K562 (cell line): Measurements from ENCODE around the gene ADARB2. TPM values are rescaled to one million over a fixed set of nuclear protein-coding genes. Genes with fewer than 3 reads are reported as not detected.

Experiments used
- ATAC-seq: fragments of 200-7000 bp; cut with Tn5 transposase; 3 replicates; pipeline ENCODE4 v1.9.1; 2020; ENCODE audit warnings: moderate library complexity
- BruUV-seq: library from RNA; stranded (reverse); fragments of 400-500 nt; replicated peaks from 2 replicates; lab custom pipeline; 2021; lab: Mats Ljungman, UMichigan
- CTCF ChIA-PET: fragments of 300-600 bp; formaldehyde crosslinking; extraction: SDS; loops from one replicate; lab custom pipeline; 2021; ENCODE audit warnings: low intra/inter-chr PET ratio; lab: Yijun Ruan, JAX
- POLR2A ChIA-PET: fragments of 300-600, 350-650 bp; sonication (Branson Sonifier 250); formaldehyde crosslinking; extraction: SDS; loops from one replicate; lab custom pipeline; 2021; ENCODE audit warnings: antibody characterized with exemption, inconsistent platforms; lab: Yijun Ruan, JAX
- DNase-seq, 4 experiments: peaks; one replicate each; pipeline versions ENCODE4 v3.0.0 to v3.0.0-alpha.2; 2011 to 2018; ENCODE audit warnings: low spot score in 3 of 4, mixed read lengths in 3 of 4; ENCODE audit errors: extremely low read depth in 1 of 4
- FAIRE-seq: peaks from 2 replicates; lab custom pipeline; 2011; peaks lifted over from hg19 to GRCh38; lab: Jason Lieb, UNC
- H2AFZ ChIP-seq: 2 replicates; pipeline ENCODE4 v1.6.0; 2011; ENCODE audit warnings: low read depth, low read length, control low read depth, inconsistent platforms
- H3K27ac ChIP-seq: fragments of 200-600 bp; 3 replicates; pipeline ENCODE4 v1.8.0; 2011; ENCODE audit warnings: low read depth, mild to moderate bottlenecking, control low read depth, inconsistent platforms, low read length, moderate library complexity, mixed read lengths; ENCODE audit errors: extremely low read depth
- H3K27me3 ChIP-seq, 2 experiments: fragments of 300-600 bp in 1 of 2; 2 replicates in 1 of 2; 3 replicates in 1 of 2; pipeline versions ENCODE4 v1.6.0 to v1.8.0; 2011; ENCODE audit warnings: inconsistent platforms in 2 of 2, low read length in 2 of 2, mild to moderate bottlenecking in 1 of 2, mixed read lengths in 1 of 2, moderate library complexity in 1 of 2; ENCODE audit not compliant: control insufficient read depth in 2 of 2, insufficient read depth in 2 of 2
- H3K36me3 ChIP-seq: fragments of 300-600 bp; 3 replicates; pipeline ENCODE4 v1.8.0; 2011; ENCODE audit warnings: mild to moderate bottlenecking, low read length, inconsistent platforms; ENCODE audit not compliant: control insufficient read depth, insufficient read depth
- H3K4me1 ChIP-seq, 2 experiments: fragments of 200-600 bp in 1 of 2; replicated peaks in 1 of 2; 2 replicates in 1 of 2; 3 replicates in 1 of 2; pipeline versions ENCODE4 v1.5.1 to v1.8.0; 2011; ENCODE audit warnings: inconsistent platforms in 2 of 2, low read length in 2 of 2, mild to moderate bottlenecking in 1 of 2, mixed read lengths in 1 of 2, moderate library complexity in 1 of 2; ENCODE audit not compliant: control insufficient read depth in 2 of 2, insufficient read depth in 2 of 2
- H3K4me2 ChIP-seq: 2 replicates; pipeline ENCODE4 v1.6.1; 2011; ENCODE audit warnings: low read length, control low read depth, inconsistent platforms, mixed read lengths; ENCODE audit not compliant: insufficient read depth
- H3K4me3 ChIP-seq: fragments of 200-600 bp; sonication (generic), shearing (Covaris generic); 2 replicates; pipeline ENCODE4 v1.5.1; 2016; ENCODE audit warnings: control low read depth, inconsistent platforms
- H3K79me2 ChIP-seq: fragments of 200-600 bp; 3 replicates; pipeline ENCODE4 v1.8.0; 2011; ENCODE audit warnings: low read length, inconsistent platforms; ENCODE audit not compliant: control insufficient read depth, insufficient read depth
- H3K9ac ChIP-seq, 2 experiments: 2 replicates each; pipeline versions ENCODE4 v1.6.0 to v1.6.1; 2011; ENCODE audit warnings: low read depth in 2 of 2, low read length in 2 of 2, control low read depth in 1 of 2, inconsistent platforms in 1 of 2, mild to moderate bottlenecking in 1 of 2, mixed read lengths in 1 of 2; ENCODE audit not compliant: insufficient read depth in 1 of 2
- H3K9me1 ChIP-seq: one replicate; pipeline ENCODE4 v1.6.0; 2011; ENCODE audit warnings: inconsistent platforms, mild to moderate bottlenecking, low read length, moderate library complexity; ENCODE audit not compliant: control insufficient read depth, insufficient read depth
- H3K9me3 ChIP-seq: replicated peaks from 2 replicates; pipeline ENCODE4 v1.5.1; 2011; ENCODE audit warnings: low read depth, low read length, inconsistent platforms; ENCODE audit not compliant: control insufficient read depth, insufficient read depth
- H4K20me1 ChIP-seq: replicated peaks from 2 replicates; pipeline ENCODE4 v1.6.1; 2011; ENCODE audit warnings: low read length, inconsistent platforms, mixed read lengths; ENCODE audit not compliant: control insufficient read depth, insufficient read depth
- C11orf30 ChIP-seq: fragments of 450-650 bp; IDR thresholded peaks from 2 replicates; pipeline ENCODE4 v1.6.1; 2016; ENCODE audit warnings: low read depth, mild to moderate bottlenecking
- CBFA2T2 ChIP-seq: fragments of 450-650 bp; conservative IDR thresholded peaks from 2 replicates; pipeline ENCODE4 v1.6.1; 2017; ENCODE audit warnings: mild to moderate bottlenecking
- CBFB ChIP-seq: sonication (generic); formaldehyde crosslinking; IDR thresholded peaks from 2 replicates; pipeline ENCODE4 v1.4.0; 2020; ENCODE audit warnings: mild to moderate bottlenecking, missing genetic modification reagents
- CSDE1 ChIP-seq, 2 experiments: fragments of 450-650 bp; IDR thresholded peaks; 2 replicates each; pipeline ENCODE4 v1.6.1; 2016; ENCODE audit warnings: mild to moderate bottlenecking in 1 of 2
- FOXA1 ChIP-seq: fragments of 450-650 bp; IDR thresholded peaks from 2 replicates; pipeline ENCODE4 v1.6.1; 2016; ENCODE audit warnings: mild to moderate bottlenecking, borderline replicate concordance
- KLF13 ChIP-seq: fragments of 450-650 bp; IDR thresholded peaks from 2 replicates; pipeline ENCODE4 v1.6.1; 2016; ENCODE audit warnings: missing genetic modification characterization, low read depth, mild to moderate bottlenecking, missing compliant biosample characterization, moderate library complexity, borderline replicate concordance
- RBM22 ChIP-seq: fragments of 200-400 bp; formaldehyde crosslinking; IDR thresholded peaks from 2 replicates; pipeline ENCODE4 v1.6.1; 2018; ENCODE audit warnings: low read length, low read depth; ENCODE audit not compliant: poor library complexity, severe bottlenecking
- SOX6 ChIP-seq: fragments of 450-650 bp; IDR thresholded peaks from 2 replicates; pipeline ENCODE4 v1.6.1; 2014; ENCODE audit warnings: mild to moderate bottlenecking
- YY1 ChIP-seq, 3 experiments: IDR thresholded peaks; 2 replicates each; pipeline ENCODE4 v1.6.1; 2011; ENCODE audit warnings: low read length in 2 of 3, mild to moderate bottlenecking in 2 of 3, moderate library complexity in 2 of 3, borderline replicate concordance in 1 of 3, control low read depth in 1 of 3, low read depth in 1 of 3; ENCODE audit not compliant: insufficient read depth in 3 of 3, insufficient replicate concordance in 2 of 3, control insufficient read depth in 1 of 3, insufficient read length in 1 of 3; ENCODE audit errors: extremely low read depth in 1 of 3
- ZNF707 ChIP-seq: fragments of 250-450 bp; sonication (Bioruptor Pico); conservative IDR thresholded peaks from 2 replicates; pipeline ENCODE4 v1.8.0; 2022; ENCODE audit warnings: inconsistent platforms, mild to moderate bottlenecking, moderate library complexity
- ZNF778 ChIP-seq: fragments of 450-650 bp; formaldehyde crosslinking; IDR thresholded peaks from 2 replicates; pipeline ENCODE4 v1.4.0; 2020; ENCODE audit warnings: mild to moderate bottlenecking, moderate library complexity
- ZSCAN29 ChIP-seq: fragments of 450-650 bp; IDR thresholded peaks from 2 replicates; pipeline ENCODE4 v1.6.1; 2017
- ZZZ3 ChIP-seq: fragments of 450-650 bp; IDR thresholded peaks from 2 replicates; pipeline ENCODE4 v1.6.1; 2016; ENCODE audit warnings: antibody characterized with exemption, mild to moderate bottlenecking, moderate library complexity
- WGBS: fragments of 100-300 bp; shearing (Covaris generic); methylation state at CpG from one replicate; pipeline ENCODE4 v1.1.6; 2016; ENCODE audit warnings: low coverage, mixed read lengths; ENCODE audit not compliant: insufficient coverage; ENCODE audit errors: missing lambda C conversion rate; 5-methylcytosine and 5-hydroxymethylcytosine counted together
- in situ Hi-C: fragments of 300-500 bp; cut with MboI; formaldehyde crosslinking; loops from 4 replicates; pipeline ENCODE4 v1.15.0; 2018; ENCODE audit warnings: inconsistent platforms, mixed read lengths
- intact Hi-C: fragments of 100-400 bp; cut with micrococcal nuclease; formaldehyde crosslinking; loops from 2 replicates; pipeline ENCODE4 v1.14.2; 2022
- polyA plus RNA-seq, 8 experiments: library from polyadenylated mRNA; depleted of rRNA in 4 of 8; stranded (reverse) in 5 of 8; unstranded in 3 of 8; fragments of >200 nt; fragmentation: Nextera tagmentation in 2 of 8; fragmentation: Illumina TruSeq in 1 of 8; extraction: Ambion mirVana in 2 of 8; extraction: Trizol in 1 of 8; gene quantifications; 2 replicates each; pipeline versions ENCODE4 v1.2.1 to v1.2.3, GENCODE V29; 2011 to 2014; ENCODE audit warnings: inconsistent platforms in 1 of 8, missing spikeins in 1 of 8
- total RNA-seq, 7 experiments: library from RNA; depleted of rRNA in 6 of 7; stranded (reverse); fragments of >200 nt in 6 of 7; fragmentation: Illumina TruSeq in 2 of 7; extraction: Trizol in 2 of 7; gene quantifications; 2 replicates each; pipeline versions ENCODE4 v1.2.1 to v1.2.3, GENCODE V29; 2011 to 2021; ENCODE audit warnings: low replicate concordance in 1 of 7
- TF ChIP-seq, protein P1 (sequence below), 2 experiments: IDR thresholded peaks; 2 replicates each; pipeline ENCODE4 v1.6.1; 2011; ENCODE audit warnings: borderline replicate concordance in 1 of 2, control low read depth in 1 of 2, low read depth in 1 of 2, low read length in 1 of 2, mild to moderate bottlenecking in 1 of 2, mixed read lengths in 1 of 2, moderate library complexity in 1 of 2; ENCODE audit not compliant: insufficient read depth in 1 of 2, insufficient read length in 1 of 2, poor library complexity in 1 of 2, severe bottlenecking in 1 of 2; ENCODE audit errors: extremely low read depth in 1 of 2
- TF ChIP-seq, protein P2 (sequence below): sonication (generic); formaldehyde crosslinking; IDR thresholded peaks from 2 replicates; pipeline ENCODE4 v1.8.0; 2022; ENCODE audit warnings: mild to moderate bottlenecking, missing genetic modification reagents
- TF ChIP-seq, protein P3 (sequence below): fragments of 450-650 bp; formaldehyde crosslinking; IDR thresholded peaks from 2 replicates; pipeline ENCODE4 v1.4.0; 2022; ENCODE audit warnings: missing genetic modification characterization

The ADARB2 gene
- total and polyA plus RNA-seq, 9 of the 15 experiments (the other 6 are each of a cell fraction or from before 2014, with no cell fraction given) = not detected

GRCh38 chr10:1266033-1266802, 471.1 kb downstream of the ADARB2 start (continued):
- TF ChIP-seq KLF13 = no peak
- TF ChIP-seq, protein P1, sequence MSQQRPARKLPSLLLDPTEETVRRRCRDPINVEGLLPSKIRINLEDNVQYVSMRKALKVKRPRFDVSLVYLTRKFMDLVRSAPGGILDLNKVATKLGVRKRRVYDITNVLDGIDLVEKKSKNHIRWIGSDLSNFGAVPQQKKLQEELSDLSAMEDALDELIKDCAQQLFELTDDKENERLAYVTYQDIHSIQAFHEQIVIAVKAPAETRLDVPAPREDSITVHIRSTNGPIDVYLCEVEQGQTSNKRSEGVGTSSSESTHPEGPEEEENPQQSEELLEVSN (IDR thresholded peaks at IDR 0.05; ENCODE audit: borderline replicate concordance in 1 of 2, extremely low read depth in 1 of 2, insufficient read depth in 1 of 2, insufficient read length in 1 of 2, low read depth in 1 of 2, low read length in 1 of 2, poor library complexity in 1 of 2, severe bottlenecking in 1 of 2) = peak; percentile 17 to 72
- TF ChIP-seq ZSCAN29 = no peak
- no peak for TF ChIP-seq RBM22
- TF ChIP-seq C11orf30 = no peak
- TF ChIP-seq SOX6 = no peak
- TF ChIP-seq, all 486 proteins: peak for 4

GRCh38 chr10:1264001-1264400, 473.3 kb downstream of the ADARB2 start:
- in situ Hi-C loops (no loop called here), intact Hi-C loops (no loop called here)
- Histone ChIP-seq H3K36me3 (no peaks in the 10 kb centered on the region), H3K9me3 (no peaks in the 10 kb centered on the region), H3K4me2 (no peak overlapping the region), H3K27me3 (peaks cover 7 to 10% of the 10 kb centered on the region in 2 experiments; a peak in 3 of 5 replicates), H3K79me2 (no peaks in the 10 kb centered on the region), H2AFZ (no peak overlapping the region), H3K27ac (no peak overlapping the region), H4K20me1 (no peaks in the 10 kb centered on the region), H3K9ac (no peak overlapping the region), H3K4me1 (no peaks in the 10 kb centered on the region; a peak in 1 of 5 replicates), H3K9me1 (no peaks in the 10 kb centered on the region), H3K4me3 (no peak overlapping the region)
- DNase-seq = no peak
- ChIA-PET CTCF (no interaction called here), POLR2A (interaction anchor here (0.7 kb wide), 1 partner anchor 308 kb away, joined by 3 read pairs; no protein-coding TSS in a partner anchor)
- WGBS = 1% methylated on average over 9 of the region's 9 CpGs
- FAIRE-seq = no peak
- ATAC-seq = no peak
- no TSS peak for BruUV-seq
- TF ChIP-seq ZNF778 (CRISPR knock-in tag) = no peak
- no peak for TF ChIP-seq CBFA2T2
- TF ChIP-seq FOXA1 = no peak
- TF ChIP-seq YY1 (IDR thresholded peaks at IDR 0.05; ENCODE audit: borderline replicate concordance in 1 of 3, control insufficient read depth in 1 of 3, extremely low read depth in 1 of 3, insufficient read depth in 3 of 3, insufficient read length in 1 of 3, insufficient replicate concordance in 2 of 3, low read depth in 1 of 3, low read length in 2 of 3) = no peak
- TF ChIP-seq ZZZ3 = no peak
- TF ChIP-seq, protein P2, sequence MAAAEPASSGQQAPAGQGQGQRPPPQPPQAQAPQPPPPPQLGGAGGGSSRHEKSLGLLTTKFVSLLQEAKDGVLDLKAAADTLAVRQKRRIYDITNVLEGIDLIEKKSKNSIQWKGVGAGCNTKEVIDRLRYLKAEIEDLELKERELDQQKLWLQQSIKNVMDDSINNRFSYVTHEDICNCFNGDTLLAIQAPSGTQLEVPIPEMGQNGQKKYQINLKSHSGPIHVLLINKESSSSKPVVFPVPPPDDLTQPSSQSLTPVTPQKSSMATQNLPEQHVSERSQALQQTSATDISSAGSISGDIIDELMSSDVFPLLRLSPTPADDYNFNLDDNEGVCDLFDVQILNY (CRISPR knock-in tag) = no peak
- no peak for TF ChIP-seq CSDE1 (IDR thresholded peaks at IDR 0.05)
- no peak for TF ChIP-seq ZNF707 (CRISPR knock-in tag)
- TF ChIP-seq, protein P3, sequence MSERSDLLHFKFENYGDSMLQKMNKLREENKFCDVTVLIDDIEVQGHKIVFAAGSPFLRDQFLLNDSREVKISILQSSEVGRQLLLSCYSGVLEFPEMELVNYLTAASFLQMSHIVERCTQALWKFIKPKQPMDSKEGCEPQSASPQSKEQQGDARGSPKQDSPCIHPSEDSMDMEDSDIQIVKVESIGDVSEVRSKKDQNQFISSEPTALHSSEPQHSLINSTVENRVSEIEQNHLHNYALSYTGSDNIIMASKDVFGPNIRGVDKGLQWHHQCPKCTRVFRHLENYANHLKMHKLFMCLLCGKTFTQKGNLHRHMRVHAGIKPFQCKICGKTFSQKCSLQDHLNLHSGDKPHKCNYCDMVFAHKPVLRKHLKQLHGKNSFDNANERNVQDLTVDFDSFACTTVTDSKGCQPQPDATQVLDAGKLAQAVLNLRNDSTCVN = no peak
- TF ChIP-seq CBFB (CRISPR knock-in tag) = no peak
